ENCODE measurements around the gene CRIP3.

Gene CRIP3

GRCh38 chr6:43308101-43308989 is at the start of gene CRIP3 (continued):
- TF ChIP-seq TSHZ1 (tag by site-specific recombination; IDR thresholded peaks at IDR 0.05; ENCODE audit: borderline replicate concordance) (no peak), TCF7L2 (IDR thresholded peaks at IDR 0.05; ENCODE audit: borderline replicate concordance, low read depth, low read length) (no peak), ZNF777 (tag by site-specific recombination; IDR thresholded peaks at IDR 0.05; ENCODE audit: borderline replicate concordance) (no peak), ZNF366 (tag by site-specific recombination; conservative IDR thresholded peaks at IDR 0.05) (no peak), BCL11B (tag by site-specific recombination; IDR thresholded peaks at IDR 0.05; ENCODE audit: low read depth) (no peak), PBX3 (CRISPR knock-in tag; IDR thresholded peaks at IDR 0.05) (no peak), ZNF596 (tag by site-specific recombination; IDR thresholded peaks at IDR 0.05) (no peak), SP2 (tag by site-specific recombination; IDR thresholded peaks at IDR 0.05) (peak; percentile 67), HOXC10 (CRISPR knock-in tag; IDR thresholded peaks at IDR 0.05) (no peak), ZNF660 (tag by site-specific recombination; IDR thresholded peaks at IDR 0.05) (no peak), ZNF391 (tag by site-specific recombination; IDR thresholded peaks at IDR 0.05; ENCODE audit: borderline replicate concordance, low read depth) (peak; percentile 33; the same call in 1 of the 2 replicates), ZNF292 (tag by site-specific recombination; IDR thresholded peaks at IDR 0.05; ENCODE audit: borderline replicate concordance, low read depth) (no peak), KLF16 (tag by site-specific recombination; IDR thresholded peaks at IDR 0.05) (0 out of 2 replicates have a peak, but pooled peaks have one; percentile 59), ZNF544 (tag by site-specific recombination; IDR thresholded peaks at IDR 0.05) (no peak), ZNF521 (tag by site-specific recombination; IDR thresholded peaks at IDR 0.05) (no peak), SP3 (tag by site-specific recombination; IDR thresholded peaks at IDR 0.05) (peak; percentile 77), YY1 (tag by site-specific recombination; IDR thresholded peaks at IDR 0.05) (no peak), ZSCAN16 (tag by site-specific recombination; IDR thresholded peaks at IDR 0.05) (peak; percentile 74), PRDM10 (tag by site-specific recombination; IDR thresholded peaks at IDR 0.05) (peak; percentile 63), ZIC2 (tag by site-specific recombination; IDR thresholded peaks at IDR 0.05) (peak; percentile 58), ZNF280D (tag by site-specific recombination; IDR thresholded peaks at IDR 0.05) (no peak), MZF1 (tag by site-specific recombination; IDR thresholded peaks at IDR 0.05; ENCODE audit: borderline replicate concordance) (0 out of 2 replicates have a peak, but pooled peaks have one; percentile 44), KLF17 (tag by site-specific recombination; IDR thresholded peaks at IDR 0.05) (peak; percentile 65; the same call in 1 of the 2 replicates), YY2 (tag by site-specific recombination; IDR thresholded peaks at IDR 0.05) (no peak), FEZF1 (tag by site-specific recombination; IDR thresholded peaks at IDR 0.05) (no peak), KLF7 (tag by site-specific recombination; IDR thresholded peaks at IDR 0.05; ENCODE audit: borderline replicate concordance) (no peak), ZNF473 (tag by site-specific recombination; IDR thresholded peaks at IDR 0.05) (no peak)
